Activated naive CD4-positive, alpha-beta T cell treated with anti-CD3 and anti-CD28 coated beads, Interleukin-2, amount 50 U/mL, for 16 hours (primary cell): Measurements from ENCODE around the gene RAB41.
"Not testable (repeated sequence)": the region's sequence is repeated elsewhere in the genome, so short reads cannot be mapped to it uniquely, and the experiment has no call there.

Experiments
- DNase-seq: peaks from one replicate; pipeline ENCODE4 v3.0.0-alpha.2; 2020

Gene RAB41

GRCh38 chrX:70281951-70282350 is at the start of gene RAB41:
TSS of gene RAB41 (plus strand) at chrX:70282172. CDS start at chrX:70282218, 46 bp downstream.
- DNase-seq: no peak

- DNase-seq: no peak
Observed at GRCh38 chrX:70234355-70234754, 47.6 kb upstream of the RAB41 start, which contains the start of gene AWAT1. TSS of gene AWAT1 (plus strand) at chrX:70234655. CDS start at chrX:70234696, 41 bp downstream.

GRCh38 chrX:70240751-70241150 is 41.2 kb upstream of the RAB41 start:
- DNase-seq: no peak

- DNase-seq: no peak
Observed at GRCh38 chrX:70241501-70241900, 40.5 kb upstream of the RAB41 start.

- DNase-seq: not testable (repeated sequence)
Observed at GRCh38 chrX:70243601-70244000, 38.4 kb upstream of the RAB41 start.

- no peak for DNase-seq
Observed at GRCh38 chrX:70244881-70245280, 37.1 kb upstream of the RAB41 start.

GRCh38 chrX:70247252-70247651 is 34.7 kb upstream of the RAB41 start:
- DNase-seq: no peak

GRCh38 chrX:70252491-70252890 is 29.5 kb upstream of the RAB41 start:
- DNase-seq: no peak

GRCh38 chrX:70253377-70254062 is 28.5 kb upstream of the RAB41 start:
- no peak for DNase-seq

GRCh38 chrX:70254063-70254400 is 27.9 kb upstream of the RAB41 start:
- no peak for DNase-seq

- DNase-seq: no peak
Observed at GRCh38 chrX:70254909-70255308, 27.1 kb upstream of the RAB41 start.

- no peak for DNase-seq
Observed at GRCh38 chrX:70255452-70255851, 26.5 kb upstream of the RAB41 start.

- DNase-seq: no peak
Observed at GRCh38 chrX:70257423-70258288, 24.3 kb upstream of the RAB41 start.

GRCh38 chrX:70260104-70260503 is 21.9 kb upstream of the RAB41 start, which contains the start of gene P2RY4:
TSS of gene P2RY4 (minus strand) at chrX:70260204. CDS start at chrX:70259624, 580 bp downstream.
- DNase-seq: no peak

GRCh38 chrX:70262952-70263567 is 18.9 kb upstream of the RAB41 start:
- peak; percentile 30 for DNase-seq

GRCh38 chrX:70264784-70265183 is 17.2 kb upstream of the RAB41 start:
- DNase-seq: no peak

- no peak for DNase-seq
Observed at GRCh38 chrX:70268034-70268433, 13.9 kb upstream of the RAB41 start, which contains the start of gene ARR3. TSS of gene ARR3 (plus strand) at chrX:70268334. CDS start at chrX:70269386, 1,052 bp downstream.

- not testable (repeated sequence) for DNase-seq
Observed at GRCh38 chrX:70274029-70274428, 7.9 kb upstream of the RAB41 start.

GRCh38 chrX:70279081-70279480 is 2.9 kb upstream of the RAB41 start:
- no peak for DNase-seq

GRCh38 chrX:70280573-70280972 is 1.4 kb upstream of the RAB41 start:
- DNase-seq: no peak

GRCh38 chrX:70289168-70289792 is 7.3 kb downstream of the RAB41 start:
- no peak for DNase-seq

GRCh38 chrX:70289793-70290770 is 8.1 kb downstream of the RAB41 start, which contains the start of the genes KIF4A and PDZD11:
TSS of gene KIF4A (plus strand) at chrX:70290104. CDS start at chrX:70290459, 355 bp downstream.
TSS of gene PDZD11 (minus strand) at chrX:70289927. CDS start at chrX:70289341, 586 bp downstream.
- DNase-seq: peak; percentile 71
